NCI-H2107 treated with DMSO at 0.1 percent for 48 hours (cell line): Measurements from ENCODE around the gene PRCD.

Source experiments
- DNase-seq: peaks from one replicate; lab custom pipeline; 2025; ENCODE audit not compliant: unreplicated experiment; lab: John Stamatoyannopoulos, UW

Gene PRCD

GRCh38 chr17:76538281-76538931, 1.4 kb upstream of the PRCD start:
- DNase-seq, result no peak

GRCh38 chr17:76538941-76539570, 788 bp upstream of the PRCD start:
- no peak for DNase-seq

GRCh38 chr17:76540381-76541300, 797 bp downstream of the PRCD start:
- DNase-seq, result peak; percentile 85

- no peak for DNase-seq
Measured at GRCh38 chr17:76541739-76542454, 2.1 kb downstream of the PRCD start.

GRCh38 chr17:76542566-76542971, 2.7 kb downstream of the PRCD start:
- DNase-seq, result no peak

GRCh38 chr17:76542984-76543383, 3.1 kb downstream of the PRCD start:
- no peak for DNase-seq

GRCh38 chr17:76543482-76543825, 3.6 kb downstream of the PRCD start:
- peak; percentile 31 for DNase-seq

GRCh38 chr17:76543826-76544545, 4.1 kb downstream of the PRCD start:
- peak; percentile 15 for DNase-seq

- DNase-seq, result no peak
Measured at GRCh38 chr17:76544546-76545365, 4.9 kb downstream of the PRCD start.

GRCh38 chr17:76545918-76546555, 6.2 kb downstream of the PRCD start:
- no peak for DNase-seq

- no peak for DNase-seq
Measured at GRCh38 chr17:76546556-76547182, 6.8 kb downstream of the PRCD start.

GRCh38 chr17:76547183-76547641, 7.4 kb downstream of the PRCD start:
- DNase-seq, result no peak

- DNase-seq, result no peak
Measured at GRCh38 chr17:76547642-76548202, 7.9 kb downstream of the PRCD start.

GRCh38 chr17:76548378-76549214, 8.8 kb downstream of the PRCD start:
- no peak for DNase-seq

GRCh38 chr17:76549215-76549518, 9.3 kb downstream of the PRCD start:
- DNase-seq, result no peak

- no peak for DNase-seq
Measured at GRCh38 chr17:76549539-76549938, 9.7 kb downstream of the PRCD start.

- no peak for DNase-seq
Measured at GRCh38 chr17:76550712-76551615, 11.1 kb downstream of the PRCD start.
